ENCODE data around the gene CCDC136.

Gene CCDC136

DNA sequence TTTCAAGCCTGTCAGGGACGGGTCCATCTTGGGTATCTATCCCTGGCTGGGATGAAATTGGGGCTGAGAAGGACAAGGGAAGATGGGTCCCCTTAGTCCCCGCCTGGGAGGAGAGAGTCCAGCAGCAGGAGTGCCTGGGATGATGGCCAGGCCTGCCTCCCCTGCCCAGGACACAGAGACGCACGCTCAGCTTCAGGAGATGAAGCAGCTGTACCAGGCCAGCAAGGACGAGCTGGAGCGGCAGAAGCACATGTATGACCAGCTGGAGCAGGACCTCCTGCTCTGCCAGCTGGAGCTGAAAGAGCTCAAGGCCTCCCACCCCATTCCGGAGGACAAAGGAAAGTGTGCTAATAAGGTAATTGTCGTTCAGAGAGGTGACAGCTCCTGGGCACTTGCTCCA lies 15.4 kb downstream of the CCDC136 start:
- no peak for DNase-seq

DNA sequence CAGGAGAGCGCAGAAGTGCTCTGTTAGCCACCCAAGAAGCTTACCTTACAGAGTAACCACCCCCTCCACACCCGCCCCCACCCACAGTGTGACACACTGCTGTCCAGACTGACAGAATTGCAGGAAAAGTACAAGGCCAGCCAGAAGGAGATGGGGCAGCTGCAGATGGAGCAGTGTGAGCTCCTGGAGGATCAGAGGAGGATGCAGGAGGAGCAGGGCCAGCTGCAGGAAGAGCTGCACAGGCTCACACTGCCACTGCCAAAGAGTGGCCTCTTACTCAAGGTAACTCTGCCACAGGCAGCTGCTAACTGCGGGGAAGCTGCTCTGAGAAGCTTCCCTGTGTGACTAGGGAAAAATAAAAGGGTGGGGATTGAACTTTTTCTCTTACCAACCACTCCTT lies 17.6 kb downstream of the CCDC136 start:
- no peak for DNase-seq

- DNase-seq: no peak
Observed at GRCh38 chr7:128810473-128810872, 18.7 kb downstream of the CCDC136 start.

DNA sequence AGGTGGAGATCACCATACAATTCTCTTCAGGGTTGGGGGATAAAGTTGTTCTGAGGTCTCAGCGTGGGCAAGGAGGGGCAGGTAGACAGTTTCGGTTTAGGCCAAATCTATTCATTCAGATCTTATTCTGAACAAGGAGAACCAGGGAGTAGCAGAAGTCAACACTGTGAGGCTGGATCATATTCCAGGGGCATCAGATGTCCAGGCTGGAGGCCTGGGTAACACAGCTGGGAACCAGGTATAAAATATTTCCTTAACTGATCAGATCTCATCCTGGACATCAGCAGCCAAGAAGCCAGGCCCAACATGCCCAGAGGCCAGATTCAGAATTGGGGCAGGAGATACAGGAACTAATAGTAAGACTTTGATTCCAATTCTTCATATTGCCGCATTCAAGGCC lies 19.2 kb downstream of the CCDC136 start:
- no peak for DNase-seq

- DNase-seq: no peak
Observed at GRCh38 chr7:128811631-128812430, 20.1 kb downstream of the CCDC136 start.

- DNase-seq: no peak
Observed at GRCh38 chr7:128812514-128813168, 20.9 kb downstream of the CCDC136 start.

- DNase-seq: no peak
Observed at GRCh38 chr7:128814499-128814898, 22.7 kb downstream of the CCDC136 start.

DNA sequence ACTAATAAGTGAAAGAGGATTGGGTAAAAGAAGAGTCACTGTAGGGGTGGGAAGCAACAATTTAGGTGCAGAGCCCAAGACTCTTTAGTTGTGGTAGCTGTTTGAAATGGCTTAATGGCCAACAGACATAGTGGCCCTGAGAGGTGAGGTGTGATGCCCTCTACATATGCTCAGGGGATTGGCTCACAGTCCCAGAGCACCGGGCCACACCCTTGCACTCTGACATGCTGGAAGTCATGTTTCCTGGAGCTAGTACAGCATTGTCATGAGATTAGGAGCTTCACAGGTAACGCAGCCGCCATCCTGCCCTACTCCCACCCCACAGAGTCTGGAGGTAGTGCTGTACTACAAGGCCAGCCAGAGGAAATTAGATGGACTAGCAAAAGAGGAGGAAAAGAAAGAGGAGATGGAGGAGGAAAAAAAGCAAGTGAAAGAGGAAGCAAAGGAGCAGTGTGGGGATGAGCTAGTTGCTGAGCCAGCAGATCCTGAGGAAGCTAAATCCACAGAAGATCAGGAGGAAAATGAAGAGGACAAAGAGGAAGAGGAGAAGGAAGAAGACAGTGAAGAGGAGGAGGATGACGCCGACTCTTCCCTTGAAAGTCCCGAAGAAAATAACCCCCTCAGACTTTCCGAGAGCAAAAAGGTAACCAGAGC lies 23.6 kb downstream of the CCDC136 start:
- no peak for DNase-seq

- no peak for DNase-seq
Observed at GRCh38 chr7:128818694-128819093, 26.9 kb downstream of the CCDC136 start.

- DNase-seq: no peak
Observed at GRCh38 chr7:128821724-128822123, 30.0 kb downstream of the CCDC136 start.

DNA sequence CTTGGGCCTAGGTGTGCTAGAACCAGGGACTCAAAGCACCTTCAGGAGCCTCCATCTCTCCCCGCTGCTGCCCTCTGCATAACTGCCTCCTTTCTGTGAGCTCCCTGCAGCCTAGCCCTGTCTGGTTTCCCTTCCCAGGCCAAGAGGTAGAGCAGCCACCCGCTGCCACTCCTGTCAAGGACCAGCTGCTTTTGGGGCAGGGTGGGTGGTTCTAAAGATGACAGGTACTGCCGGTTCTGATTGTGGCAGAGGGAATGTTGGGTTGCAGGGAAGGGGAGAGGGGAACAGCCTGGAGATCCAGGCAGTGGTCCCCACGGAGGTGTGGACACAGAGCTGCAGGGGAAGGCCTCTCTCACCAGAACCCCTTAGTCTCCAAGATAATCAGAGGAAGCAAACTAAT lies 34.7 kb downstream of the CCDC136 start:
- no peak for DNase-seq

DNA sequence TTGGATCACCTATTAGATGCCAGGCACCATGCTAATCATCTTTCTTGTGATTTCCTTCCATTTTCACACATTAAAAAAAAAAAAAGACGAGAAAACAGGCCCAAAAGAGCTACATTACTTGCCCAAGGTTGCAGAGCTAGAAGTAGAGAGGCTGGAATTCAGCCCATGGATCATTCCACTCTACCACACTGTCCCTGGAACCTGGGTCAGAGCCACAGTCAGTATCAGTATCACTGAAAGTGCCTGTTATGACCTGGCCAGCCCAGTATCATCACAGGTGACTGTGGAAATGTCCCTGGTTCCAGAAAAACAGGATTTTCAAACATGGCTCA lies 35.1 kb downstream of the CCDC136 start:
- no peak for DNase-seq

DNA sequence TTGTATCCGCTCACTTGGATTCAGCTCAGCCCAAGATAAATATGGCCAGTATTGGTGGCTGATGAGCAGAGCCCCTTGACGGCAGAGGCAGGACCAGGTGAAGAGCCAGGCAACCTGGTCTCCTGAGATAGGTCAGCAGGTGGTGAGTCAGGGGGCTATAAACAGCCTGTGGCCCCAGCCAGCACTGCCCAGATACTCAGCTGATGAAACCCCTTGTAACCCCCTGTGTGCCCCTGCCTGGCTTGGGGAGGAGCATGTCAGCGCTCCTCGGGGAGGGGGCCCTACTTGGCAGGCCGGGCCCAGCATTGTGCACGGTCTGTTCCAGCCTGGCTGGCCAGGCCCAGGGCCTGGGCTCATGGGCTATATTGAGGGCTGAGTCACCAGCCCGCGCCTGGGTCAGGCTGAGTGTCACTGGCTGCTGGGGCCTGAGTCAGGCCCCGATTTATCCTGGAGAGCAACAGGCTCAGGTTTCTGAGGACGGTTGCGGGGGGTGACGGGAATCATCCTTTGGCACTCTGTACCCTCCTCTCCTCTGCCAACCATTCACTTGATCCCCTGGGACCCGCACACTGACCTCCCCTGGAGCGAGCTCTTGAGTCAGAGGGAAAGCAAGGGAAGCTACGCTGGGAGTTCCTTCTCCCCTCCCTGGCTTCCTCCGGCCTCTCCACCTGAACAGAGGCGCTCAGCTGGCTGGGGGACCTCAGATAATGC lies 35.6 kb downstream of the CCDC136 start:
- DNase-seq: no peak

- no peak for DNase-seq
Observed at GRCh38 chr7:128827971-128828711, 36.4 kb downstream of the CCDC136 start.

DNA sequence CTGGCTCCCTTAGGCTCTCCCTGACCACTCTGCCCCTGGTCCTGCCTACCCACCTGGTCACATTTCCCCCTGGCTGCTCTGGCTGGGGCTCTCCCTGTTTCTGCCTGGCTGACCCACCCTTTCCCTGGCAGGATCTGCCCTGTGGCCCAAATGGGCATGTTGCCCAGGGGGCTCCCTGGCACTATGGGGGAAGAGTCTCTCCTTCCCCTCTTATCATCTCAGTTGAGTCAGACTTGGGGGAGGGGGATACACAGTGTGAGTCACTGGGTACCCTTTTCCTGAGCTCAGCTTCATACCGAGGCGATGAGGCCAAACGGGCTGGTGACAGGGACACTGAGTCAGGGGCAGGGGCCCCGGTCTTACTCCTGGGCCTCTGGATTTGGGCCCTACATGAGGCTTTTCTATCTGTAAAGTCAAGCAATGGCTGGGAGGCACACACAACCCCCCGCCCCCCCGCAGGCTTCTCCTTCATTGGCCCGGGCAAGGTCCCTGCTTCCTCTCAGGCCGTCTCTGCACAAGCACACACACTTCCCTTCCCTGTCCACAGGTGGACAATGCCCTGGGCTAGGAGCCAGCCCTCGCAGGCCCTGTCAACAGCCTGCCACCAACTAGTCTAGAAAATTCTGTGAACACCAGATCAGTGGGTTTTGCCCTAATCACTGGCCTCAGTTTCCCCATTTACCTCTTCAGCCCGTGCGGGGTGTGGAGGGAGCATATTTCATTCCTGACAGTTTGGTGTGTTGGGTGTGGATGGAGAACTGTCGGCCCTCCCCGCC lies 37.8 kb downstream of the CCDC136 start:
- no peak for DNase-seq

DNA sequence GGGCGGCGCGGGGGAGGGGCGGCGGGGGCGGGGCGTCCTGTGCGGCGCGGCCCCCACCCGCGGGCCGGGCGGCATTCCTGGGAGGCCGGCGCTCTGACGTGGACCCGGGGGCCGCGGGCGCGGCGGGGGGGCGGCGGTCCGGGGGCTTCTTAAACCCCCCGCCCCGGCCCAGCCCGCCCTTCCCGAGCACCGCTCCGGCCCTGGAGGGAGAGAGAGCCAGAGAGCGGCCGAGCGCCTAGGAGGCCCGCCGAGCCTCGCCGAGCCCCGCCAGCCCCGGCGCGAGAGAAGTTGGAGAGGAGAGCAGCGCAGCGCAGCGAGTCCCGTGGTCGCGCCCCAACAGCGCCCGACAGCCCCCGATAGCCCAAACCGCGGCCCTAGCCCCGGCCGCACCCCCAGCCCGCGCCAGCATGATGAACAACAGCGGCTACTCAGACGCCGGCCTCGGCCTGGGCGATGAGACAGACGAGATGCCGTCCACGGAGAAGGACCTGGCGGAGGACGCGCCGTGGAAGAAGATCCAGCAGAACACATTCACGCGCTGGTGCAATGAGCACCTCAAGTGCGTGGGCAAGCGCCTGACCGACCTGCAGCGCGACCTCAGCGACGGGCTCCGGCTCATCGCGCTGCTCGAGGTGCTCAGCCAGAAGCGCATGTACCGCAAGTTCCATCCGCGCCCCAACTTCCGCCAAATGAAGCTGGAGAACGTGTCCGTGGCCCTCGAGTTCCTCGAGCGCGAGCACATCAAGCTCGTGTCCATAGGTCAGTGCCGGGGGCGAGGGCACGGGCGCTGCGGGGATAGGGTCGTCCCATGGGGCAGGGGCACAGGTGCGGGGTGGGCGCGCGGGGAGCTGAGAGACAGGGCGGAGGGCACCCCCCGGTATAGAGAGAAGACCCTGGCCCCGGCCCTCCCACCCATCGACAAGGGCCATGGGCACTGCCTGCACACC lies 38.7 kb downstream of the CCDC136 start, which contains the start of gene FLNC:
Gene FLNC, plus strand, starts transcription at position 176 of the 947 bp plus-strand sequence. Its CDS starts 232 bp downstream, at position 408.
- DNase-seq: peak in 1 of 2 donors; percentile 29

DNA sequence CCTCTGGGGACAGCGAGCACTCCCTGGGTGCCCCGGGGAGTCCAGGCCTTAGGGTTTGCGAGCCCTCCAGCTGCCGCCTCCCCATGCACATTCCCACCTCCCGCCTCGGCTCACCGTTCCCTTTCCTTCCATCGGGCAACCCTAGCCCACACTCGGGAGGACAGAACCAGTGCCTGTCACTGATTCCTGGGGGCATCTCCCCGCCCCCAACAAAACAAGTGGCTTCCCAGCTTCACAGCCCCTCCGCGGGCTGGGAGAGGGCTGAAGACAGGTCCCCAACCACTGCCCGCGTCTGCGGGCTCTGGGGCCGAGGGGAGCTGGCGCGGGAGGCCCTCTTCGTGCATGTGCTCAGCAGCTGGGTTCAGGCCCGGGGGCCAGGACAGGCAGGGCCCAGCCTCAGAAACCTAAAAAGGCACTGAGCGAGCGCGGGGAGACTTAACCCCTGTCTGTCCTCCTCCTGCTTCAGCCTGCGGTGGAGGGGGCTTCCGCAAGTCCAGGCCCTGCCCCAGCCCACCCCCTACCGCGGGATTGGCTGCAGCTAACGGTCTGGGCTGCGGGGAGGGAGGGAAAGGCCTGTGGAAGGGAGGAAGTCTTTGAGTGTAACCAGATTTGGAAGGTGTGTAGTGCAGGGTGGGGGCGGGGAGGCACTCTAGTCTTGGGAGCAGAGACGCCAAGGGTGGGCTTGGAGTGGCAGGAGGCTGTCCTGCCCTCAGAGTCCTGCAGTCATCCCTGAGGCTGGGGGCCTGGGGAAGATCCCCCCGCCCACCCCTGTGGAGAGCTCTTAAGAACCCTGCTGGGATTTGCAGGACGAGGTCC lies 39.6 kb downstream of the CCDC136 start:
- DNase-seq: peak in 1 of 2 donors; percentile 12

- DNase-seq: no peak
Observed at GRCh38 chr7:128831994-128832879, 40.5 kb downstream of the CCDC136 start.

DNA sequence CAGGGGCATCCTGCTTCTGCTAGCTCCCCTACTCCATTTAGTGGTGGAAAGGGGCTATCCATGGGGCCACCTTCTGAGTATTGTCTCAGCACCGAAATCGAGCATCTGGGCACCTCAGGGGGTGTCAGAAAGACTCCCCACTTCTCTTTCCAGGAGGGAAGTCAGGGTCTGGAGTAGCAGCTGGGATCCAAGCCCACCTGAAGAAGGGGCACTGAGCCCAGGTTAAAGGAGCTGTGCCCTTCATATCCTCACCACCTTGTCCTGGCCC lies 41.0 kb downstream of the CCDC136 start:
- DNase-seq: no peak

Measured in stimulated activated CD4-positive, alpha-beta T cell treated with anti-CD3 and anti-CD28 coated beads, Interleukin-2, amount 100 ng/mL, for 48 hours (primary cell).